ENCODE results near the gene SPRR1B. TPM values are rescaled to one million over a fixed set of nuclear protein-coding genes. Genes with fewer than 3 reads are reported as not detected.

The SPRR1B gene
- total and polyA plus RNA-seq, 9 of the 15 experiments (the other 6 are each of a cell fraction or from before 2014, with no cell fraction given) = not detected

DNA sequence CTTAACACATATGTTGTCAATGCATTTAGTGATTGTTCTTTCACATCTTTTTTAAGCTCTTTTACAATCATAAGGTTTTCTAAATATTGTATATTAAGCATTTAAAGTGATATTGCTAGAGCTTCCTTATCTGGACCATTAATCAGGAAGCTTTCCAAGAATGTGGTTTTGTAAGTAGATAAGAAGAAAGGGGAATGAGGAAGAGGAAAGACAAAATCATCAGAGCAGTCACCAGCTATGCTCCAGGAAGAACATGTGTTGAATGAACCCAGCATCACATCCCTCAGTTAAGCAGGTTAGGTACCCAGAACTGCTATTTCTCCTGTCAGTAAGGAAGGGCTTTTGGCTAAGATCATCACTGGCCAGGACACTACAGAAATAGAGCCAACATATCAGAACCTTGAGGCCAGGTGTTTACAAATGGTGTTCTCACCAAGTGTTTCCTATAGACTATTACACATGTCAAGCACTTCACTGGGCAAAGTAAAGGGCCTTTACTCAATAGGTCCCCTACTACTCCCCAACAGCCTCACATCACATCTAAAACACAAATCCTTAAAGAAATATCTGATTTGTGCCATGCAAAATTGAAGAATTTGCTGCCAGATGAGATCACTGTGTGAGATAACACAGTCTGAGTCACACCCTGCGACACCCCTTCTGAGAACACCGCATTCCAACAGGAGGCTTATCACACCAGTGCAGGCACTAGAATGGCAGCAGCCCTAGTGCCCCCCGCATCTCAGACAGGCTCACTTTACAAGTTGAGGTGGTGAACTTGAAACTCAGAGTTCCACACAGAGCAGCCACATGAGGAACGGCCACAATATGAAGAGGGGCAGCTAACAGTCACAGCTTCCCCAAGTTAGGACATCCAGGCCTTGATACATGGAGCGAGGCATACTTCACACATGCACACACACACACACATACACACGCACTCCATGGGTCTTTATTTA is 28.1 kb downstream of the SPRR1B start (continued):
- TF ChIP-seq, protein P1, sequence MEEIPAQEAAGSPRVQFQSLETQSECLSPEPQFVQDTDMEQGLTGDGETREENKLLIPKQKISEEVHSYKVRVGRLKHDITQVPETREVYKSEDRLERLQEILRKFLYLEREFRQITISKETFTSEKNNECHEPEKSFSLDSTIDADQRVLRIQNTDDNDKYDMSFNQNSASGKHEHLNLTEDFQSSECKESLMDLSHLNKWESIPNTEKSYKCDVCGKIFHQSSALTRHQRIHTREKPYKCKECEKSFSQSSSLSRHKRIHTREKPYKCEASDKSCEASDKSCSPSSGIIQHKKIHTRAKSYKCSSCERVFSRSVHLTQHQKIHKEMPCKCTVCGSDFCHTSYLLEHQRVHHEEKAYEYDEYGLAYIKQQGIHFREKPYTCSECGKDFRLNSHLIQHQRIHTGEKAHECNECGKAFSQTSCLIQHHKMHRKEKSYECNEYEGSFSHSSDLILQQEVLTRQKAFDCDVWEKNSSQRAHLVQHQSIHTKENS (CRISPR knock-in tag; IDR thresholded peaks at IDR 0.05) = no peak
- TF ChIP-seq ADNP (tag; IDR thresholded peaks at IDR 0.05) = 0 out of 2 replicates have a peak, but pooled peaks have one; percentile 33
- TF ChIP-seq, protein P2, sequence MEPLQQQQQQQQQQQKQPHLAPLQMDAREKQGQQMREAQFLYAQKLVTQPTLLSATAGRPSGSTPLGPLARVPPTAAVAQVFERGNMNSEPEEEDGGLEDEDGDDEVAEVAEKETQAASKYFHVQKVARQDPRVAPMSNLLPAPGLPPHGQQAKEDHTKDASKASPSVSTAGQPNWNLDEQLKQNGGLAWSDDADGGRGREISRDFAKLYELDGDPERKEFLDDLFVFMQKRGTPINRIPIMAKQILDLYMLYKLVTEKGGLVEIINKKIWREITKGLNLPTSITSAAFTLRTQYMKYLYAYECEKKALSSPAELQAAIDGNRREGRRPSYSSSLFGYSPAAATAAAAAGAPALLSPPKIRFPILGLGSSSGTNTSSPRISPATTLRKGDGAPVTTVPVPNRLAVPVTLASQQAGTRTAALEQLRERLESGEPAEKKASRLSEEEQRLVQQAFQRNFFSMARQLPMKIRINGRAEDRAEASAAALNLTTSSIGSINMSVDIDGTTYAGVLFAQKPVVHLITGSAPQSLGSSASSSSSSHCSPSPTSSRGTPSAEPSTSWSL (CRISPR knock-in tag; IDR thresholded peaks at IDR 0.05; ENCODE audit: borderline replicate concordance) = no peak
- no peak for TF ChIP-seq SP1 (CRISPR knock-in tag; IDR thresholded peaks at IDR 0.05)
- TF ChIP-seq, protein P3, sequence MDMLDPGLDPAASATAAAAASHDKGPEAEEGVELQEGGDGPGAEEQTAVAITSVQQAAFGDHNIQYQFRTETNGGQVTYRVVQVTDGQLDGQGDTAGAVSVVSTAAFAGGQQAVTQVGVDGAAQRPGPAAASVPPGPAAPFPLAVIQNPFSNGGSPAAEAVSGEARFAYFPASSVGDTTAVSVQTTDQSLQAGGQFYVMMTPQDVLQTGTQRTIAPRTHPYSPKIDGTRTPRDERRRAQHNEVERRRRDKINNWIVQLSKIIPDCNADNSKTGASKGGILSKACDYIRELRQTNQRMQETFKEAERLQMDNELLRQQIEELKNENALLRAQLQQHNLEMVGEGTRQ (CRISPR knock-in tag; IDR thresholded peaks at IDR 0.05) = no peak
- TF ChIP-seq ZZZ3 (IDR thresholded peaks at IDR 0.05) = no peak
- peak; percentile 58 for TF ChIP-seq FOS (IDR thresholded peaks at IDR 0.05; ENCODE audit: extremely low read depth, insufficient read length)
- no peak for TF ChIP-seq ZBTB1 (CRISPR knock-in tag; IDR thresholded peaks at IDR 0.05; ENCODE audit: borderline replicate concordance, low read depth)
- TF ChIP-seq ZNF551 (CRISPR knock-in tag; IDR thresholded peaks at IDR 0.05) = no peak
- TF ChIP-seq, protein P4, sequence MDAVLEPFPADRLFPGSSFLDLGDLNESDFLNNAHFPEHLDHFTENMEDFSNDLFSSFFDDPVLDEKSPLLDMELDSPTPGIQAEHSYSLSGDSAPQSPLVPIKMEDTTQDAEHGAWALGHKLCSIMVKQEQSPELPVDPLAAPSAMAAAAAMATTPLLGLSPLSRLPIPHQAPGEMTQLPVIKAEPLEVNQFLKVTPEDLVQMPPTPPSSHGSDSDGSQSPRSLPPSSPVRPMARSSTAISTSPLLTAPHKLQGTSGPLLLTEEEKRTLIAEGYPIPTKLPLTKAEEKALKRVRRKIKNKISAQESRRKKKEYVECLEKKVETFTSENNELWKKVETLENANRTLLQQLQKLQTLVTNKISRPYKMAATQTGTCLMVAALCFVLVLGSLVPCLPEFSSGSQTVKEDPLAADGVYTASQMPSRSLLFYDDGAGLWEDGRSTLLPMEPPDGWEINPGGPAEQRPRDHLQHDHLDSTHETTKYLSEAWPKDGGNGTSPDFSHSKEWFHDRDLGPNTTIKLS (IDR thresholded peaks at IDR 0.05; ENCODE audit: borderline replicate concordance, low read depth) = no peak
- TF ChIP-seq SOX6 (IDR thresholded peaks at IDR 0.05) = peak; percentile 81
- TF ChIP-seq PPARD (CRISPR knock-in tag; IDR thresholded peaks at IDR 0.05) = no peak
- no peak for TF ChIP-seq HNRNPLL (IDR thresholded peaks at IDR 0.05; ENCODE audit: low read depth, low read length, poor library complexity, severe bottlenecking)
- TF ChIP-seq ZNF75A (CRISPR knock-in tag; IDR thresholded peaks at IDR 0.05) = no peak
- TF ChIP-seq ZFX (CRISPR knock-in tag; IDR thresholded peaks at IDR 0.05) = no peak
- TF ChIP-seq ZBTB8A (IDR thresholded peaks at IDR 0.05; ENCODE audit: partially characterized antibody) = no peak
- TF ChIP-seq BRD9 (IDR thresholded peaks at IDR 0.05; ENCODE audit: low read depth, partially characterized antibody) = no peak
- no peak for TF ChIP-seq KLF13 (tag; IDR thresholded peaks at IDR 0.05; ENCODE audit: borderline replicate concordance, low read depth)
- no peak for TF ChIP-seq CHCHD3 (CRISPR knock-in tag; IDR thresholded peaks at IDR 0.05)
- TF ChIP-seq, protein P5, sequence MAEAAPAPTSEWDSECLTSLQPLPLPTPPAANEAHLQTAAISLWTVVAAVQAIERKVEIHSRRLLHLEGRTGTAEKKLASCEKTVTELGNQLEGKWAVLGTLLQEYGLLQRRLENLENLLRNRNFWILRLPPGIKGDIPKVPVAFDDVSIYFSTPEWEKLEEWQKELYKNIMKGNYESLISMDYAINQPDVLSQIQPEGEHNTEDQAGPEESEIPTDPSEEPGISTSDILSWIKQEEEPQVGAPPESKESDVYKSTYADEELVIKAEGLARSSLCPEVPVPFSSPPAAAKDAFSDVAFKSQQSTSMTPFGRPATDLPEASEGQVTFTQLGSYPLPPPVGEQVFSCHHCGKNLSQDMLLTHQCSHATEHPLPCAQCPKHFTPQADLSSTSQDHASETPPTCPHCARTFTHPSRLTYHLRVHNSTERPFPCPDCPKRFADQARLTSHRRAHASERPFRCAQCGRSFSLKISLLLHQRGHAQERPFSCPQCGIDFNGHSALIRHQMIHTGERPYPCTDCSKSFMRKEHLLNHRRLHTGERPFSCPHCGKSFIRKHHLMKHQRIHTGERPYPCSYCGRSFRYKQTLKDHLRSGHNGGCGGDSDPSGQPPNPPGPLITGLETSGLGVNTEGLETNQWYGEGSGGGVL (CRISPR knock-in tag; IDR thresholded peaks at IDR 0.05) = no peak
